CD4-positive, alpha-beta T cell treated with Interleukin-15 for 1 hour (primary cell): ENCODE data around the gene ZNF593.

Experiments
- DNase-seq: peaks from one replicate; pipeline ENCODE4 v3.0.0-alpha.2; 2020

Gene ZNF593

GRCh38 chr1:26169669-26170471 is at the start of gene ZNF593:
Gene ZNF593 (plus strand): TSS chr1:26169908. CDS start chr1:26169984, 76 bp downstream.
- DNase-seq = peak; percentile 90

- no peak for DNase-seq
Observed at GRCh38 chr1:26121854-26122773, 47.6 kb upstream of the ZNF593 start.

DNA sequence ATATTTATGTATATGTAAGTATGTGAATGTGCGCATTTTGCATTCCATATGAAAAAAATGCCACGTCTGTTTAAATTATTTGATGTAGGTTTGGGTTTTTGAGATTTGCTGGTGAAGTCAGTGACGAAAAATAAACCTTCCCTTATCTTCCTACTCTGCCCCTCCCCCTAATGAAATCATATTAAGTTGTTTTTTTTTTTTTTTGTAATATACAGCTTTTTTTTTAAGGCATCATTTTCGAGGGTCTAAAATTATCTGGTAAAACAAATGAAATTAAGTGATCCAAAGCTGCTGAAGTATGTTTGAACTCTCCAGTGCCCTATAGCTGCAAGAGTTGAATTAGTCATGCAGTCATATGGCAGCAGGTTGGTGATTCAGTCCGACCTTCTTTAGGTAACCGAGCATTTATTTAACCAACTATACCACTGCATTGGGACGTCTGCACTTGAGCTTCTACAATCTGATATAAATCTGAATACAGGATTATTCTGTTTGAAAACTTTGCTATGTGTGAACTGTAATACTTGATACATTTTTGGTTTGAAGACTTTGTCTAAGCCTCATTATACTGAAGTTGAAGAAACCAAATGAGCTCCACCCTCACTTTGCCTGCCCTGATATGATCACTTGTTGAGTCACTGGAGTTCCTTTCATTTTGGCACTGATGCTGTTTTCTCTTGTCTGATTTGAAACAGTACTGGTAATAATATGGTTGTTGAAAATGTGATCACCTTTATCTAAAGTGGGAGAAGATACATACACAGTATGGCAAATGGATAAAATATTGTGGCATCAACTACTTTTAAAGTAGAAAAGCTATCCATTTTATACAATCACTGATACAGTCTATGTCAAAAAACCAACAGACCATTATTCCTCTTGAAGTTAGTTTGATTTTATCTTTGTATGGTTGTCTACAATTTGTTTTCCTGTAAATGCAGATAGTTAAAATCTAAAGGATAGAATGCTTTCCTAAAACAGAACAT is 46.4 kb upstream of the ZNF593 start:
- no peak for DNase-seq

DNA sequence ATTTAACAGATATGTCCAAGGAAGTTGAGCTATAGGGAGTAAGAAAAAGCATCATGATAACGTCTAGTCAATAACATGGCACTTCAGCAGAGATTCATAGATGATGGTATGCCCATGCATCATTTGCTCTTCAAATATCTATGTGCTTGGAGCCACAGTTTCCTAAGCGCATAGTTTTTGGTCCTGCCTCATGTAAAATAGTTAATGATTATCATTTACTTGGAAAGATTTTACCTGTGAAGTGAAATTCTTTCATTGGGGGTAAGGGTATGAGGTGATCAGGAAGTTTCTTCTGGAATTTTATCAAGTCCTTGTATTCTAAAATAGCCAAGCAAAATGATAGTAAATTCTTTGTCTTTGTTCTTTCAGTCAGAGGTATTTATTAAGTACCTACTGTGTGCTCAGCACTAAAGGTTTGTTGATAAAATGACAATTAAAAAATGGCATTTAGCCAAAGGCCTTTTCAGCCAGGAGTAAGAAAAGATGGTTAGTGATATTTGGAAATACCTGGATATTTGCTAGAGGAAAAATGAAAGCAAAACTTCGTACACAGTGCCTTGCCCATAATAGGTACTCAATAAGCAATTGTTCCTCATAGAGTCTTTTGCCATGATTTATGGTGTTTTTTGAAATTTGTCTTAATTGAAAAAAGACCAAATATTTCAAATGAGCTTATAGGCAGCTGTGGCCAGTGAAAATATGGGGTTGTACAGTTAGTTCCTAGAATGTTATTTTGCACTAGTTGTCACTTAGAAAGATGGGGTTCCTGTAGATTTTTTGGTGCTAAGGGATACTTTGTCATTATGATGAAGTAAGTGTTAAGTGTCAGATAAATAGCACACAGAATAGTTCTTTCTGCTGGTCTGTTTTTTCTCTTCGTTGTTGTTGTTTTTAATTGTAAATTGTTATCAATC is 45.0 kb upstream of the ZNF593 start:
- DNase-seq = no peak

- no peak for DNase-seq
Observed at GRCh38 chr1:26125382-26125781, 44.3 kb upstream of the ZNF593 start.

- no peak for DNase-seq
Observed at GRCh38 chr1:26125946-26126320, 43.8 kb upstream of the ZNF593 start.

- DNase-seq = peak; percentile 73
Observed at GRCh38 chr1:26126321-26127084, 43.2 kb upstream of the ZNF593 start.

GRCh38 chr1:26127235-26128163 is 42.2 kb upstream of the ZNF593 start:
- DNase-seq = no peak

GRCh38 chr1:26129778-26130177 is 39.9 kb upstream of the ZNF593 start:
- DNase-seq = no peak

GRCh38 chr1:26130695-26131094 is 39.0 kb upstream of the ZNF593 start:
- DNase-seq = no peak

- DNase-seq = no peak
Observed at GRCh38 chr1:26132128-26132833, 37.4 kb upstream of the ZNF593 start.

DNA sequence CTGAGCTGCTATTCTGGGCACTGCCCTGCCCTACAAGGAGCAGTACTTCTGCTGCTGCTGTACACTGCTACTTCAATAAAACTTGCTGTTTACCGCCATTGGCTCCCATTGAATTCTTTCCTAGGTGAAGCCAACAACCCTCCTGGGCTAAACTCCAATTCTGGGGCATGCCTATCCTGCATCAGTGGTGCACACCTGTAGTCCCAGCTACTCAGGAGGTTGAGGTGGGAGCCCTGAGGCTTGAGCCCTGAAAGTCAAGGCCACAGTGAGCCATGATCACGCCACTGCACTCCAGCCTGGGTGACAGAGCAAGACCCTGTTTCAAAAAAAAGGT is 36.9 kb upstream of the ZNF593 start:
- no peak for DNase-seq

DNA sequence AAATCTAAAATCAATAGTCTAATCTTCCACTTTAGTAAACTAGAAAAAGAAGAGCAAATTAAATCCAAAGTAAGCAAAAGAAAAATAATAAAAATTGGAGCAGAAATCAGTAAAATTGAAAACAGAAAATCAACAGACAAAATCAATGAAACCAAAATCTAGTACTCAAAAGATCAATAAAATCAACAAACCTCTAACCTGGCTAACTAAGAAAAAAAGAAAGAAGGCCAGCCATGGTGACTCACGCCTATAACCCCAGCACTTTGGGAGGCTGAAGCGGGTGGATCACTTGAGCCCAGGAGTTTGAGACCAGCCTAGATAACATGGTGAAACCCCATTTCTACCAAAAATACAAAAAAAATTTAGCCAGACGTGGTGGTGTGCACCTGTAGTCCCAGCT is 35.2 kb upstream of the ZNF593 start:
- no peak for DNase-seq

DNA sequence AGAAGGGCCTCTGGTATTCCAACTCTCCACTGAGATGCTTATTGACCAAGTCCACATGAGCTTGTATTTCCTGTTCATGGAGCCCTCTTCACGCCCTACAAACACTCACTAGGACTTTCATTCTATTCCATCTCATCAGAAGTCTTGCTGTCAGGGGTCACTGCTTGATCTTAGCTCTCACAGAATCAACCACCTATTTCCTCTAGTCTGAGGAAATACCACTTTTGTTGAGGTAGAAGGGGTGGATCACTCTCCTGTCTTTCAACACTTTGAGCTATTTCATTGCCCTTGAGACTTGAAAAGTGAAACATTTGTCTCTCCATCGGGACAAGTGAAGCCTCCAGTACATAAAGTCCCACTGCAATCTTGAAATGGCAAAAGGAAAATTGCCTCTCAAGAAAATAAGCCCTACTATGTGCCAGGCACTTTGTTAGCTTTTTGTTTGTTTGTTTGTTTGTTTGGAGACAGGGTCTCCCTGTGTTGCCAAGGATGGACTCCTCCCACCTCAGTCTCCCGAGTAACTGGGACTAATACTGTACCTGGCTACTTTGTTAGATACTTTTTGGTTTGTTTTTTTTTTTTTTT is 30.6 kb upstream of the ZNF593 start:
- DNase-seq = no peak

GRCh38 chr1:26142159-26142558 is 27.5 kb upstream of the ZNF593 start:
- no peak for DNase-seq

GRCh38 chr1:26145041-26145959 is 24.4 kb upstream of the ZNF593 start:
- DNase-seq = peak; percentile 75

DNA sequence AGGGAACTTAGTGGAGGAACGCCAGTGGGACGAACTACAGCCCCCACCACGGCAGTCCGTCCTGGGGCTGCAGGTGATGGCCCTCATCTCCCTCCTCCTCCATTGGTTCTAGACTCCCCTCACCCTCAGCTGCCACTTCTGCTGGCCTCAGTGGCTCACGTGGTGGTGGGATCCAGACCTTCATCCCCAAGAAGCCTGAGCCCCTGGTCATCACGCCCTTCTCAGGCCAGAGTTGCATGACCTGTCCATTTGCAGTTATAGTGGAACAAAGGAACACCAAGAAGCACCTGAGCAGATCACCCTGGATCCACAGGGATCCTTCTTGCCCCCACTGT is 23.8 kb upstream of the ZNF593 start:
- DNase-seq = no peak

GRCh38 chr1:26148887-26149286 is 20.8 kb upstream of the ZNF593 start:
- no peak for DNase-seq
